H1 (cell line): Measurements from ENCODE around the gene WDR33. TPM values are rescaled to one million over a fixed set of nuclear protein-coding genes. Genes with fewer than 3 reads are reported as not detected.

Experiments
- CTCF ChIA-PET: fragments of 300-600 bp; sonication (Branson Sonifier 250); formaldehyde crosslinking; loops from one replicate; lab custom pipeline; 2021; ENCODE audit not compliant: partially characterized antibody; lab: Charles Lee
- POLR2A ChIA-PET: fragments of 300-600 bp; sonication (Branson Sonifier 250); formaldehyde crosslinking; loops from one replicate; lab custom pipeline; 2021; ENCODE audit warnings: inconsistent platforms; ENCODE audit not compliant: partially characterized antibody; lab: Charles Lee
- DNase-seq, 2 experiments: peaks; one replicate each; pipeline versions ENCODE4 v3.0.0 to v3.0.0-alpha.2; 2010 to 2022; ENCODE audit warnings: low spot score in 2 of 2, low read depth in 1 of 2, mixed read lengths in 1 of 2
- FAIRE-seq: peaks from 2 replicates; lab custom pipeline; 2011; peaks lifted over from hg19 to GRCh38; lab: Jason Lieb, UNC
- H2AFZ ChIP-seq: 2 replicates; pipeline ENCODE4 v1.8.1; 2012; ENCODE audit warnings: low read length, inconsistent platforms
- H2AK5ac ChIP-seq: 2 replicates; pipeline ENCODE4 v1.6.1; 2013; ENCODE audit warnings: low read depth, low read length
- H2BK120ac ChIP-seq: replicated peaks from 2 replicates; pipeline ENCODE3; 2013; ENCODE audit warnings: low read depth, low read length, inconsistent platforms
- H2BK12ac ChIP-seq: 2 replicates; pipeline ENCODE4 v1.6.1; 2013; ENCODE audit warnings: low read depth, low read length
- H2BK15ac ChIP-seq: 2 replicates; pipeline ENCODE4 v1.6.1; 2013; ENCODE audit warnings: low read length
- H2BK20ac ChIP-seq: 2 replicates; pipeline ENCODE4 v1.6.1; 2013; ENCODE audit warnings: low read length
- H2BK5ac ChIP-seq: 2 replicates; pipeline ENCODE4 v1.6.1; 2013; ENCODE audit warnings: low read depth, low read length
- H3K14ac ChIP-seq: 2 replicates; pipeline ENCODE4 v1.6.1; 2013; ENCODE audit warnings: inconsistent platforms; ENCODE audit not compliant: insufficient read length
- H3K18ac ChIP-seq: 2 replicates; pipeline ENCODE4 v1.6.1; 2013; ENCODE audit warnings: low read length; ENCODE audit errors: extremely low read depth
- H3K23ac ChIP-seq: 2 replicates; pipeline ENCODE4 v1.6.1; 2013; ENCODE audit warnings: inconsistent platforms; ENCODE audit not compliant: insufficient read length
- H3K23me2 ChIP-seq: 2 replicates; pipeline ENCODE4 v1.6.1; 2013; ENCODE audit warnings: low read depth, low read length
- H3K27ac ChIP-seq: 2 replicates; pipeline ENCODE4 v1.6.1; 2011; ENCODE audit warnings: low read depth, low read length, inconsistent platforms
- H3K27me3 ChIP-seq, 4 experiments: replicated peaks in 1 of 4; 1 replicate in 1 of 4; 2 replicates in 3 of 4; pipeline versions ENCODE4 v1.6.1 to v1.8.1; 2011 to 2013; ENCODE audit warnings: low read length in 3 of 4, mild to moderate bottlenecking in 3 of 4, inconsistent platforms in 2 of 4, mixed read lengths in 2 of 4, moderate library complexity in 1 of 4; ENCODE audit not compliant: control insufficient read depth in 3 of 4, insufficient read depth in 3 of 4; ENCODE audit errors: extremely low read depth in 1 of 4
- H3K36me3 ChIP-seq, 4 experiments: 2 replicates each; pipeline versions ENCODE4 v1.6.1 to v1.8.1; 2011 to 2013; ENCODE audit warnings: mild to moderate bottlenecking in 4 of 4, low read length in 3 of 4, moderate library complexity in 2 of 4, control low read depth in 1 of 4, inconsistent platforms in 1 of 4; ENCODE audit not compliant: insufficient read depth in 4 of 4, control insufficient read depth in 2 of 4
- H3K4ac ChIP-seq: replicated peaks from 2 replicates; pipeline ENCODE3; 2013; ENCODE audit warnings: low read length, low read depth, mixed read lengths, inconsistent platforms; ENCODE audit not compliant: insufficient read length
- H3K4me1 ChIP-seq, 4 experiments: replicated peaks in 1 of 4; 1 replicate in 1 of 4; 2 replicates in 3 of 4; pipeline versions ENCODE4 v1.6.1 to v1.8.1; 2011 to 2013; ENCODE audit warnings: low read length in 3 of 4, inconsistent platforms in 2 of 4, mixed read lengths in 1 of 4; ENCODE audit not compliant: insufficient read depth in 4 of 4, control insufficient read depth in 3 of 4
- H3K4me2 ChIP-seq, 2 experiments: 2 replicates each; pipeline versions ENCODE4 v1.6.1 to v1.8.1; 2011 to 2013; ENCODE audit warnings: low read depth in 2 of 2, low read length in 2 of 2, control low read depth in 1 of 2, inconsistent platforms in 1 of 2, mild to moderate bottlenecking in 1 of 2; ENCODE audit not compliant: insufficient read depth in 1 of 2
- H3K4me3 ChIP-seq, 4 experiments: fragments of 200-600, 300-600 bp in 1 of 4; sonication (generic), shearing (Covaris generic), sonication (Bioruptor Twin) in 1 of 4; 2 replicates each; pipeline versions ENCODE4 v1.5.1 to v1.8.1; 2011 to 2016; ENCODE audit warnings: low read length in 4 of 4, low read depth in 3 of 4, control low read depth in 2 of 4, inconsistent platforms in 2 of 4, mild to moderate bottlenecking in 2 of 4, mixed read lengths in 1 of 4, moderate library complexity in 1 of 4; ENCODE audit not compliant: insufficient read depth in 2 of 4; ENCODE audit errors: extremely low read depth in 1 of 4
- H3K56ac ChIP-seq: replicated peaks from 2 replicates; pipeline ENCODE3; 2013; ENCODE audit warnings: low read depth, mild to moderate bottlenecking, mixed read lengths, low read length, inconsistent platforms; ENCODE audit not compliant: insufficient read length
- H3K79me1 ChIP-seq: 2 replicates; pipeline ENCODE4 v1.6.1; 2013; ENCODE audit warnings: low read depth, low read length, control low read depth
- H3K79me2 ChIP-seq, 2 experiments: 2 replicates each; pipeline versions ENCODE4 v1.6.1 to v1.8.1; 2012 to 2013; ENCODE audit warnings: low read length in 2 of 2, mild to moderate bottlenecking in 2 of 2, inconsistent platforms in 1 of 2; ENCODE audit not compliant: insufficient read depth in 2 of 2, control insufficient read depth in 1 of 2
- H3K9ac ChIP-seq, 4 experiments: replicated peaks in 1 of 4; 1 replicate in 1 of 4; 2 replicates in 3 of 4; pipeline versions ENCODE4 v1.6.1 to v1.8.1; 2011 to 2013; ENCODE audit warnings: low read depth in 3 of 4, low read length in 3 of 4, control low read depth in 2 of 4, mild to moderate bottlenecking in 2 of 4, moderate library complexity in 2 of 4, inconsistent platforms in 1 of 4; ENCODE audit errors: extremely low read depth in 1 of 4
- H3K9me3 ChIP-seq, 2 experiments: 2 replicates each; pipeline versions ENCODE4 v1.6.1 to v1.8.1; 2012 to 2013; ENCODE audit warnings: mild to moderate bottlenecking in 2 of 2, moderate library complexity in 2 of 2, control low read depth in 1 of 2, inconsistent platforms in 1 of 2, low read depth in 1 of 2, low read length in 1 of 2, mixed read lengths in 1 of 2; ENCODE audit not compliant: insufficient read depth in 2 of 2
- H4K20me1 ChIP-seq, 2 experiments: replicated peaks in 1 of 2; 2 replicates each; pipeline versions ENCODE3 to v1.8.1; 2011 to 2013; ENCODE audit warnings: inconsistent platforms in 2 of 2, low read length in 2 of 2, mild to moderate bottlenecking in 1 of 2; ENCODE audit not compliant: insufficient read depth in 2 of 2, control insufficient read depth in 1 of 2
- H4K5ac ChIP-seq: 2 replicates; pipeline ENCODE4 v1.6.1; 2013; ENCODE audit warnings: low read length, low read depth, mixed read lengths, inconsistent platforms; ENCODE audit not compliant: insufficient read length
- H4K8ac ChIP-seq: 2 replicates; pipeline ENCODE4 v1.8.0; 2013; ENCODE audit warnings: mild to moderate bottlenecking, moderate library complexity, low read length, inconsistent platforms; ENCODE audit not compliant: insufficient read depth; ENCODE audit errors: extremely low read depth
- H4K91ac ChIP-seq: replicated peaks from 2 replicates; pipeline ENCODE3; 2013; ENCODE audit warnings: low read length, mixed read lengths, inconsistent platforms; ENCODE audit not compliant: insufficient read length
- CTBP2 ChIP-seq: IDR thresholded peaks from 2 replicates; pipeline ENCODE4 v1.7.0; 2011; ENCODE audit warnings: borderline replicate concordance, mild to moderate bottlenecking, moderate library complexity, mixed read lengths, low read length; ENCODE audit not compliant: insufficient read depth, insufficient read length
- EGR1 ChIP-seq: IDR thresholded peaks from 2 replicates; pipeline ENCODE4 v1.6.1; 2011; ENCODE audit warnings: low read depth, low read length, borderline replicate concordance
- KDM4A ChIP-seq: IDR thresholded peaks from one replicate; pipeline ENCODE4 v1.7.1; 2012; ENCODE audit warnings: low read depth, mild to moderate bottlenecking, moderate library complexity, low read length, inconsistent platforms; ENCODE audit not compliant: severe bottlenecking
- ZNF274 ChIP-seq: IDR thresholded peaks from 2 replicates; pipeline ENCODE4 v1.7.0; 2012; ENCODE audit warnings: low read length, borderline replicate concordance; ENCODE audit errors: extremely low read depth
- WGBS, 2 experiments: shearing (Covaris generic) in 1 of 2; methylation state at CpG; one replicate each; pipeline versions ENCODE4 v1.1.6 to v1.1.7; 2013 to 2015; ENCODE audit warnings: low lambda C conversion rate in 2 of 2, mixed read lengths in 2 of 2, inconsistent platforms in 1 of 2, low coverage in 1 of 2, missing lambda C conversion rate in 1 of 2; ENCODE audit not compliant: insufficient replicate concordance in 2 of 2, insufficient coverage in 1 of 2, insufficient read length in 1 of 2; ENCODE audit errors: extremely low coverage in 1 of 2, missing lambda C conversion rate in 1 of 2; 5-methylcytosine and 5-hydroxymethylcytosine counted together
- polyA plus RNA-seq, 7 experiments: library from polyadenylated mRNA; depleted of rRNA in 3 of 7; stranded (reverse) in 5 of 7; unstranded in 2 of 7; fragments of >200 nt in 5 of 7; fragments of 200-250 nt in 2 of 7; gene quantifications; 1 replicate in 5 of 7; 2 replicates in 1 of 7; 4 replicates in 1 of 7; pipeline versions ENCODE4 v1.2.1 to v1.2.3, GENCODE V29; 2011 to 2013; ENCODE audit warnings: missing spikeins in 2 of 7, mixed read lengths in 2 of 7
- total RNA-seq: library from RNA; stranded (reverse); fragmentation: NEBNext Ultra II Directional; extraction: Animal tissue kit (Norgen Biotek cat#: 25700); gene quantifications from 2 replicates; pipeline ENCODE4 v1.2.1, GENCODE V29; 2021

Gene WDR33
- total and polyA plus RNA-seq, 2 of the 8 experiments (the other 6 are each of a cell fraction or from before 2014, with no cell fraction given) = 18.1 to 82.7 TPM

GRCh38 chr2:127768775-127769479, 42.0 kb downstream of the WDR33 start:
- FAIRE-seq (no peak), DNase-seq (no peak)
- no peak overlapping the region for H4K5ac ChIP-seq
- no peaks in the 10 kb centered on the region for H3K23me2 ChIP-seq
- no peaks in the 10 kb centered on the region for H3K27me3 ChIP-seq
- no peak overlapping the region for H3K23ac ChIP-seq
- no peaks in the 10 kb centered on the region for H3K79me1 ChIP-seq
- no peak overlapping the region for H3K56ac ChIP-seq
- no peak overlapping the region for H3K27ac ChIP-seq
- peaks cover 3 to 37% of the 10 kb centered on the region in 2 experiments; a peak in 2 of 4 replicates for H3K79me2 ChIP-seq
- H2BK20ac ChIP-seq = no peak overlapping the region
- H2AFZ ChIP-seq = no peak overlapping the region
- no peak overlapping the region for H3K4me3 ChIP-seq
- H4K8ac ChIP-seq = no peak overlapping the region
- H3K4ac ChIP-seq = no peak overlapping the region
- no peak overlapping the region for H3K14ac ChIP-seq
- no peak overlapping the region for H3K9ac ChIP-seq
- no peak overlapping the region for H2AK5ac ChIP-seq
- H2BK120ac ChIP-seq = no peak overlapping the region
- no peak overlapping the region for H2BK5ac ChIP-seq
- H3K36me3 ChIP-seq = peaks cover 7 to 55% (median 18%) of the 10 kb centered on the region in 4 experiments
- H3K4me2 ChIP-seq = no peak overlapping the region
- CTCF ChIA-PET = no interaction called here
- H3K18ac ChIP-seq = no peak overlapping the region
- H2BK12ac ChIP-seq = no peak overlapping the region
- H4K91ac ChIP-seq = no peak overlapping the region
- WGBS, 2 experiments = 92% methylated on average over 6 of the region's 6 CpGs; no CpG with 5 or more reads in 1 of the 2 experiments
- peaks cover 6% of the 10 kb centered on the region in 2 experiments for H4K20me1 ChIP-seq
- H2BK15ac ChIP-seq = no peak overlapping the region
- H3K4me1 ChIP-seq = no peaks in the 10 kb centered on the region
- POLR2A ChIA-PET = interaction anchor here (1.7 kb wide), 1 partner anchor 9 kb away, joined by 3 read pairs; no protein-coding TSS in a partner anchor
- no peaks in the 10 kb centered on the region for H3K9me3 ChIP-seq
- TF ChIP-seq CTBP2 (no peak), ZNF274 (no peak), EGR1 (no peak), KDM4A (no peak)
